Activated CD4-positive, alpha-beta memory T cell treated with anti-CD3 and anti-CD28 coated beads, Interleukin-2, amount 10 ng/mL, durations not matched to agents 7 days and 5 days (primary cell): ENCODE measurements around the gene IFT27. TPM values are rescaled to one million over a fixed set of nuclear protein-coding genes. Genes with fewer than 3 reads are reported as not detected.
"Not testable (repeated sequence)": the region's sequence is repeated elsewhere in the genome, so short reads cannot be mapped to it uniquely, and the experiment has no call there.

Source experiments
- CTCF ChIA-PET: fragments of 350-600 bp; sonication (Branson Sonifier 250); formaldehyde crosslinking; loops from one replicate; lab custom pipeline; 2021; ENCODE audit warnings: antibody characterized with exemption, inconsistent platforms; lab: Charles Lee
- POLR2A ChIA-PET: fragments of 350-600 bp; sonication (Branson Sonifier 250); formaldehyde crosslinking; loops from one replicate; lab custom pipeline; 2021; ENCODE audit warnings: antibody characterized with exemption; lab: Charles Lee
- DNase-seq: peaks from one replicate; pipeline ENCODE4 v3.0.0-alpha.2; 2020
- H3K27ac Mint-ChIP-seq: one replicate; pipeline ENCODE4 v1.8.0; 2021; ENCODE audit warnings: mild to moderate bottlenecking, mixed read lengths
- H3K27me3 Mint-ChIP-seq: one replicate; pipeline ENCODE4 v1.8.0; 2021; ENCODE audit warnings: mixed read lengths
- H3K36me3 Mint-ChIP-seq: one replicate; pipeline ENCODE4 v1.8.0; 2021; ENCODE audit warnings: low read depth, mixed read lengths
- H3K4me1 Mint-ChIP-seq: one replicate; pipeline ENCODE4 v1.8.0; 2021; ENCODE audit warnings: mixed read lengths
- H3K4me3 Mint-ChIP-seq: one replicate; pipeline ENCODE4 v1.8.0; 2021; ENCODE audit warnings: mild to moderate bottlenecking, mixed read lengths
- H3K9me3 Mint-ChIP-seq: one replicate; pipeline ENCODE4 v1.8.0; 2021; ENCODE audit warnings: mixed read lengths
- total RNA-seq, 2 experiments: library from RNA; stranded (reverse); gene quantifications; one replicate each; pipeline ENCODE4 v1.2.3, GENCODE V29; 2021

IFT27 gene
- total RNA-seq, 2 experiments from 2014 or later = 28.3 to 29.5 TPM

DNA sequence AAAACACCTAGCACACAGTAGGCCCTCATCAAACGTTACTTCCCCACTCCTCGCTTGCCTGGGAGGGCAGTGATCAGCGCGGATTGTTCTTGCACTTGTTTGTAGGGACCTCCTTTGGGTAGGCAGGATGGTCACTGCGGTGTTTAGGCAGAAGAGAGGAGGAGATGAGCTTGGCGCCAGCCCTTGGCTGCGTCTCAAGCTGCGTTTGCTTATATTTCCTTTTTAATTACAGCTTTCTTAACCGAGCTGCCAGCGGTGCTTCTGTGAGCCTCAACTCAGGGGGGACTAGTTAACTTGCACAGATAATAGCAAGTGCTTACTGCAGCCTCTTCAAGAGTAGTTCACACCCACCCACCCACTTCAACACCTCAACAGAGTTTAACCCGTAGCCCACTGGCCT is 15.1 kb downstream of the IFT27 start:
- no peak for DNase-seq
- ChIA-PET CTCF (interaction anchor here (1.1 kb wide), 1 partner anchor 214 kb away, joined by 5 read pairs; no protein-coding TSS in a partner anchor), POLR2A (no interaction called here)
- no peaks in the 10 kb centered on the region for H3K36me3 Mint-ChIP-seq
- H3K4me3 Mint-ChIP-seq = no peak overlapping the region
- H3K27me3 Mint-ChIP-seq = no peaks in the 10 kb centered on the region
- H3K9me3 Mint-ChIP-seq = no peaks in the 10 kb centered on the region
- no peak overlapping the region for H3K27ac Mint-ChIP-seq
- no peaks in the 10 kb centered on the region for H3K4me1 Mint-ChIP-seq

DNA sequence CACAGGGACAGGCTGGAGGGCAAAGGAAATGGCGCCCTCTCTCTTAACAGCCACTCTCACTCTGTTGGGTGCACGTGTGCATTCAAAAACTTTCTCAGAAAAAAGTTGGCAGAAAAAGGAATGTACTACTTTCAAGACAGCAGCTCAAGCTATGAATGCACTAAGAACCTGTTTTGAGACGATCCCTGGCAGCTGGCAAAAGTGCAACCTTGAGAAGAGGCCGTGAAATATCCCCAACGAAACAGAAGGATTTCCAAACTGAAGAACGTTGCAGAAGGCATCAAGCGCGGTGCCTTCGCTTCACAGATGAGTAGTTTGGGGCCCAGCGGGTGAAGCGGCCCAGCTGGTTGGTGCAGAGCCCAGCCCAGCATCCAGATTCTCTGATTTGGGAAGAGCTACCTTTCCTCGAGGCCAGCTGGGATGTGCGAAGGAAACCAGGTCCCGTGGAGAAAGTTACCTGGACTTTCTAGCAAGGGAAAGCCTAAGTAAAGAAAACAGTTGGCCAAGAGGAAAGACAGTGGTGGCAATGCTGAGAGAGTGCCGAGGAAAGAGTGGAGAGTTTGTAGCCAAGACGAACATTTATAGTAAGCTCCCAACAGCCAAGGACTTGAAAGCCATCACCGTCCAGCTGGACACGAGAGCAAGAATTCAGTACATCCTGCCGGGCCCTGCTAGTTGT is 16.3 kb downstream of the IFT27 start:
- Mint-ChIP-seq H3K36me3 (no peaks in the 10 kb centered on the region), H3K4me3 (no peak overlapping the region), H3K27me3 (peaks cover 5% of the 10 kb centered on the region), H3K27ac (no peak overlapping the region), H3K4me1 (no peaks in the 10 kb centered on the region), H3K9me3 (no peaks in the 10 kb centered on the region)
- DNase-seq = no peak
- ChIA-PET CTCF (interaction anchor here (4.2 kb wide), 1 partner anchor 16 kb away, joined by 44 read pairs; the partner anchor contains the start of gene IFT27), POLR2A (no interaction called here)

DNA sequence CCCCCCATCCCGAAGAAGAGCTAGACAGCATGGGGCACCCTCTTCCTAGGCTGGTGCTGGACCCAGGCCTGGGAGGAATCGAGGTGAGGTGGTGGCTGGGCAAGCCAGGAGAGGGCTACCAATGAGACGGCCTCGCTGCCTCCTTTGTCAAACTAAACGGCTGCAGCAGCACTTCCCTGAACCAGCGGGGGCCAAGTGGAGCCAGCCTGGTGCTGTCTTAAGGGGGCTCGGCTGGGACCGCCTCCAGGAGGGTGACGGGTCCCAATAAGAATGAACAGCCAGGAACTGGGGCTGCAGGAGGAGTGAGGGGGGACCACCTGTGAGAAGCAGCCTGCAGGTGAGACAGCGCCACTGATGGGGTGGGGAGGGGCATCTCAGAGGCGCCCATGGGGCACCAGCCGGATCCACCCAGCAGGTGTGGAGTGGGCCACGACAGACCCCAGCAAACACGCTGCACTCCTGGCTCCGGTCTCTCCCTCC is 17.1 kb downstream of the IFT27 start:
- Mint-ChIP-seq H3K27ac (no peak overlapping the region), H3K4me3 (no peak overlapping the region), H3K36me3 (no peaks in the 10 kb centered on the region), H3K27me3 (peaks cover 7% of the 10 kb centered on the region), H3K4me1 (no peaks in the 10 kb centered on the region), H3K9me3 (no peaks in the 10 kb centered on the region)
- ChIA-PET POLR2A (no interaction called here), CTCF (interaction anchor here (0.6 to 4.2 kb wide), 3 partner anchors 16 to 26 kb away, joined by 3 to 44 read pairs (median 6); partner anchors contain the start of gene IFT27)
- DNase-seq = no peak

DNA sequence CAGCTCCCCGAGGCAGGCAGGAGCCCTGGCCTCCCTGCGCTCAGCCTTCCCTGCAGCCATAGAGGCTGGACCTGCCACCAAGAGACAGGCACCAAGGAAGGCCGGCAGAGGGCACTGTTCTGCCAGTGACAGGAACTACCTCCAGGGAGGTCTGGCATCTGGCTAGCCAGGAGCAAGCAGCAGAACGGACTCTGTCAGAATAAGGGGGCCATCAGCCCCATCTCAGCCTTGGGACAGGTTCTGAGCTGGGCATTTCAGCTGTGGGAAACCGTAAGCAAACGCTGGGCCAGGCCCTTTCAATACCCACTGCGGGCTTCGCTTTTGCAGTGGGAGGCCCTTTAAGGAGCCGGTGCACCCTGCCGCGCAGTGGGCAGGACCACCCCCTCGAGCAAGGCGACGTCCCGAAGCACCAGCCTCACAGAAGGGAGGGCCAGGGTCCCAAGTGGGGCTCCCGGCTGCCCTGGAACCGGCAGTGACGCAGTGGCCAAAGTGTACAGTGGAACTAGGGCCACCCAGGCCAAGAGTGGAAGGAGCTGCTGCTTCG is 18.2 kb downstream of the IFT27 start:
- POLR2A ChIA-PET = no interaction called here
- CTCF ChIA-PET = interaction anchor here (0.6 to 4.2 kb wide), 15 partner anchors 11 to 223 kb away, joined by 3 to 44 read pairs (median 5); partner anchors contain the start of gene IFT27
- Mint-ChIP-seq H3K27me3 (peaks cover 12% of the 10 kb centered on the region), H3K4me1 (no peaks in the 10 kb centered on the region), H3K27ac (no peak overlapping the region), H3K36me3 (no peaks in the 10 kb centered on the region), H3K9me3 (no peaks in the 10 kb centered on the region), H3K4me3 (no peak overlapping the region)
- DNase-seq = peak; percentile 81

DNA sequence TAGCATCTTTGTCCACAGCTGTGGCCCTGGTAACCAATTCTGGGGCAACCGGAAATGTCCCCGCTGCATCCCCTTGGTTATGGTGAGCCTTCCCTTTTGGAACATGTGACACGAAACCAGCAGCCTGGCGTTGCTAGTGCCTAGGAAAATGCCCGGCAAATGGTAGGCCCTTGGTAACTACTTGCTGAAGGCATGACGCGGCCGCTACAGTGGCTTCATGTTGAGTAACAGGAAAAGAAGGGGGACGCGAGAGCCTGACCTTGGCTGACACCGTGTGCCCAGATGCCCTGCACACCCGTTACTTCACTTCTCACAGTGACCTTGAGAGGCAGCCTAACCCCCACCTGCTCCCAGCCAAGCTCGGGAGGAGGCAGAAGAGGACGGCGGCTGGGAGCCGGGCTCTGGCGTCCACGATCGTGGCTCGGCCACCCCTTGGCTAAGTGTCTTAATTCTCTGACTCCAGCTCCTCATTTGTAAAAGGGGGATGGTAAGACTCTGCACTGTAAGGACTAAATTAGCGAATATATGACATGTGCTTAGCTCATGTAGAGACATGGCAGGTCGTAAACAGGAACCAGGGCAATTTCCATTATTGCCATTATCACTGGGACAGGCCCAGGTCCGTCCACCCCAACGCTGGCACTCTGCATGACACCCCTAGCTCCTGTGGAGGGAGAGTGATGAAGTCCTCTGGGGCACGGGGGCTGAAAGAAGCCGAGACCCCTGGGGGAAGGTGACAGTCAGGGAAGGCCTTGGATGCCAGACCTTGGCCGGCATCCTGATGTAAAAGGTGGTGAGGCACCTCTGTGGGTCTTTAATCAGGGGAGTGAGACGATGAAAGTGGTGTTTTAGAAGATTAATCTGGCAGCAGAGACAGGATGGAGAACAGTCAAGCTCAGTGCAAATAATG is 18.9 kb downstream of the IFT27 start:
- ChIA-PET CTCF (interaction anchor here (0.8 to 4.2 kb wide), 12 partner anchors 10 to 222 kb away, joined by 3 to 44 read pairs (median 5); partner anchors contain the start of gene IFT27), POLR2A (no interaction called here)
- peaks cover 15% of the 10 kb centered on the region for H3K27me3 Mint-ChIP-seq
- DNase-seq = no peak
- no peaks in the 10 kb centered on the region for H3K36me3 Mint-ChIP-seq
- H3K4me3 Mint-ChIP-seq = no peak overlapping the region
- no peaks in the 10 kb centered on the region for H3K9me3 Mint-ChIP-seq
- H3K4me1 Mint-ChIP-seq = no peaks in the 10 kb centered on the region
- no peak overlapping the region for H3K27ac Mint-ChIP-seq

DNA sequence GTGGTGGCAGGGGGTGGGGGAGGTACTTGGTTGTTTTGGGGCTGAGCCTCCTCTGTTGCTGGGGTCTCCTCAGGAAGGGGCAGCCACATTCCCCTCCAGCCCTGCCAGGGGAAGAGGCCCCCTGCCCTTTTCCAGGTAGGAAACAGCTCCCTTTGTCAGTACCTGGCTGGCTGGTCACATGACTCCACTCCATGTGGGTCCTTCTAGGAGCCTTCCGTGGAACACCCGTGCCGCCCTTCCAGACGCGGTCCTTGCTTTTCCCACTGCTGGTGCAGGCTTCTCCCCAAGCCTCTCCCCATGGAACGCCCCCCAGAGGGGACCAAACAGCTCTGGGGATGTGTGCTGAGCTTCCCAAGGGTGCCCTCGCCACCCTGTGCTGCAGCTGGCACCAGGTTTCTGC is 19.9 kb downstream of the IFT27 start:
- ChIA-PET CTCF (interaction anchor here (0.6 to 4.2 kb wide), 8 partner anchors 12 to 233 kb away, joined by 3 to 44 read pairs (median 4); partner anchors contain the start of gene IFT27), POLR2A (interaction anchor here (0.6 kb wide), 1 partner anchor 20 kb away, joined by 3 read pairs; the partner anchor contains the start of gene IFT27)
- Mint-ChIP-seq H3K27ac (no peak overlapping the region), H3K36me3 (no peaks in the 10 kb centered on the region), H3K27me3 (peaks cover 15% of the 10 kb centered on the region), H3K4me1 (no peaks in the 10 kb centered on the region), H3K9me3 (no peaks in the 10 kb centered on the region), H3K4me3 (no peak overlapping the region)
- no peak for DNase-seq

DNA sequence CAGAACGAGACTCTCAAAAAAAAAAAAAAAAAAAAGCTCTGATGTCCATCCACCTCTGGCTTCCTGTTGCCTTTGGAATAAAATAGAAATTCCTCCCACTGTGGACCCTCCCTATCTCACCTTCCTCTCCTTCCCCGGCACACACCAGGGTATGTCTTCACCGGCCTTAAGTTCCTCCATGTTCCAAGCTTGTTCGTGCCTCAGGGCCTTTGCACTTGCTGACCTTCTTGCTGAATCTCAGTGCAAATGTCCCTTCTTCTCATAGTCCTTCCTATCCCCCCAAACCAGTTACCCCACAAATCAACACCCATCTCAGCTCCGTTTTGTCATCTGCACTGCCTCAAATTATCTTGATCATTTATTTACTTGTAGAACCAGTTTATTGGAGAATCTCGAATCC is 20.6 kb downstream of the IFT27 start:
- Mint-ChIP-seq H3K4me3 (no peak overlapping the region), H3K9me3 (no peaks in the 10 kb centered on the region), H3K27me3 (peaks cover 15% of the 10 kb centered on the region), H3K4me1 (no peaks in the 10 kb centered on the region), H3K27ac (no peak overlapping the region), H3K36me3 (no peaks in the 10 kb centered on the region)
- DNase-seq = no peak
- POLR2A ChIA-PET = no interaction called here
- CTCF ChIA-PET = interaction anchor here (0.6 to 3.9 kb wide), 5 partner anchors 11 to 234 kb away, joined by 3 to 15 read pairs (median 4); no protein-coding TSS in a partner anchor

DNA sequence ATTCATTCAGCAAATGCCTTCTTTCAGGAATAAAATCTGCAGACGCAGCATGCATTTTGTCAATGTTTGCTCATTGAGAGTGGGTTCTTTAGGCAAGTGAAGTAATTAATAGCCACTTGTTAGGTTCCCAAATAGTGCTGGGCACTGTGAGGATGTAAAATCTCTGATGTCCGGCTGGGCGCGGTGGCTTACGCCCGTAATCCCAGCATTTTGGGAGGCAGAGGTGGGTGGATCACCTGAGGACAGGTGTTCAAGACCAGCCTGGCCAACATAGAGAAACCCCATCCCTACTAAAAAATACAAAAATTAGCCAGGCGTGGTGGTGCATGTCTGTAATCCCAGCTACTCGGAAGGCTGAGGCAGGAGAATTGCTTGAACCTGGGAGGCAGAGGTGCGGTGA is 21.0 kb downstream of the IFT27 start:
- CTCF ChIA-PET = interaction anchor here (1.1 to 3.9 kb wide), 2 partner anchors 101 to 223 kb away, joined by 3 to 15 read pairs; no protein-coding TSS in a partner anchor
- H3K4me3 Mint-ChIP-seq, H3K36me3 Mint-ChIP-seq, H3K9me3 Mint-ChIP-seq, POLR2A ChIA-PET, DNase-seq, H3K4me1 Mint-ChIP-seq, H3K27ac Mint-ChIP-seq: not testable (repeated sequence)
- peaks cover 15% of the 10 kb centered on the region for H3K27me3 Mint-ChIP-seq

DNA sequence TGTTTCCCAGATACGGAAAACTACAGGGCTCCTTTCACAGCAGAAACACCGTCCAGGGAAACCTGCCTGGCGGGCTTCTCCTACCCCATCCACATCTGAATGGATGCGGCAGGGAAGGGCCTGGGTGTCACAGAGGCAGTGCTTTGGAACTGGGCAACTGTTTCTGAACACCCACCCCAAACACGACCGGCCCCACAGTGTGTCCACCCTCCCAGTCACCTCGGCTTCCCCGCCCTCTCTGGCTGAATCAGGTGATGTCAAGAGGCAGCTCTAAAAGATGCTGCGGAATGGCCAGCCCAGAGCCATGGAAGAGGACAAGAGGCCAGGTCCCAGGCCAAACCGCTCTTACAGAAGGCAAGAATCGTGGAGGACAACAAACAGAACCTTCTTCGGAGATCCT is 22.0 kb downstream of the IFT27 start:
- Mint-ChIP-seq H3K27ac (no peak overlapping the region), H3K9me3 (no peaks in the 10 kb centered on the region), H3K36me3 (no peaks in the 10 kb centered on the region), H3K4me1 (no peaks in the 10 kb centered on the region), H3K4me3 (no peak overlapping the region), H3K27me3 (peaks cover 15% of the 10 kb centered on the region)
- POLR2A ChIA-PET = no interaction called here
- DNase-seq = no peak
- CTCF ChIA-PET = no interaction called here

DNA sequence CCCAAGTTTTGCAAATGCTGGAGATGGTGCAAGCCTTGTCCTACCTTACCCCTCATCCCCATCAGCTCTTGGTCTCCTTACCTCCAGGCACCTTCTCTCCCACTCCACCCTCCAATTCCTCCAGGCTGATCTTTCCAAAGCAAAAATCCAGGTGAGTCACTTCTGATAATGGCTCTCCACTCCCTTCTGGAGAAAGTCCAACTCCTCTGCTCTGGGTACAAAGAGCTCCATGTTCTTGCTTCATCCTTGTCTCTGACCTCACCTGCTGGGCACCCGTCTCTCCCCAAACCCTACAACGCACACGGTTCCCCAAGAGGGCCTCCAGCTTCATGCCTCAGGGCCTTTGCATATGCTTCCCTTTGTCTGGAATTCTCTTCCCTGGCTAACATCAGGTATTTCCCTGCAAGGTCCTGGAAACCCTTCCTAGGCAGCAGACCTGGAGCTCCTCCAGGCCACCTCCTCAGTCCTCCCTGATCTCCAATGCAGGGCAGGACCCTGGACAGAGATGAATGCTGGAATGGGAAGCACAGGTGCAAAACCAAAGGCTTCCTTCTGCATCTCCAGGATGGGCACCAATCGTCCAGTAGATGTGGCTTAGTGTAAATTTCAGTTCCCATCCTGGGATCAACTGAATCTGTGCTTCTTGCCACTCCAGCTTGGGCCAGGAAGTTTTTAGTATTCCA is 22.7 kb downstream of the IFT27 start:
- Mint-ChIP-seq H3K36me3 (no peaks in the 10 kb centered on the region), H3K4me3 (no peak overlapping the region), H3K9me3 (no peaks in the 10 kb centered on the region), H3K27ac (no peak overlapping the region), H3K27me3 (peaks cover 19% of the 10 kb centered on the region), H3K4me1 (no peaks in the 10 kb centered on the region)
- ChIA-PET POLR2A (no interaction called here), CTCF (interaction anchor here (1.2 kb wide), 1 partner anchor 225 kb away, joined by 3 read pairs; no protein-coding TSS in a partner anchor)
- DNase-seq = no peak

DNA sequence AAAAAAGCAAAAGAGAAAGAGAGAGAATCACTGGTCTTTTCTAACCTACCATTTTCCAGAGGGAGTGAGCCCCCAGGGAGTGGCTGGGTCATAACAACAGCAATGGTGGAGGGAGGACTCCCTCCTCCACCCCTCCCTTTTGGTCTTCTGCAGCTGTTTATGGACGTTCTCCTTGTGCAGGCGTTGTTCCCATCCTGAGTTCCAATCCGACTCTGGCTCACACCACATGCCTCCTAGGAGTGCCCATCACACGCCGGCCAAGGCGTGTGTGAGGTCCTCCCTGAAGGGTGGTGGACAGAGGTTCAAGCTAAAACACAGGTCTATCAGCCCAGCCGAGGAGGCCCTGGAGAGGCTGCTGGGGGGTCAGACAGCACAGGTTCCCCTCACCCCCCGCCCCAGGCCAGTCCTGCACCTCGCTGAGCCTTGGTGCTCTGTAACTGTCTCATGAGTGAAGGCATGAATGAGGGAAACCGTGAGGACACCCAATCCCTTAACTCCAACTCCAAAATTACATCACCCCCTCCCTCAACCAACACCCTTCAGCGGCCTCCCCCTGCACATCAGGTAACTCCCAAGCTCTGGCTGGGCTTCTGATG is 29.4 kb downstream of the IFT27 start:
- H3K27ac Mint-ChIP-seq = no peak overlapping the region
- no peak overlapping the region for H3K4me3 Mint-ChIP-seq
- ChIA-PET CTCF (interaction anchor here (0.5 to 1.6 kb wide), 3 partner anchors 11 to 29 kb away, joined by 3 to 4 read pairs (median 3); partner anchors contain the start of gene IFT27), POLR2A (no interaction called here)
- peaks cover 8% of the 10 kb centered on the region for H3K27me3 Mint-ChIP-seq
- no peaks in the 10 kb centered on the region for H3K9me3 Mint-ChIP-seq
- H3K4me1 Mint-ChIP-seq = no peaks in the 10 kb centered on the region
- H3K36me3 Mint-ChIP-seq = no peaks in the 10 kb centered on the region
- DNase-seq = no peak
